BE2C (cell line): Measurements from ENCODE around the gene SPTBN2.
A peak's percentile ranks its signal among the peaks of the same experiment; 100 is the strongest.

Source experiments
- DNase-seq: peaks from one replicate; pipeline ENCODE4 v3.0.0-alpha.2; 2020
- H3K27me3 ChIP-seq: fragments of 250-450 bp; sonication (Bioruptor Pico); 2 replicates; pipeline ENCODE4 v1.5.1; 2020; ENCODE audit warnings: mild to moderate bottlenecking
- H3K36me3 ChIP-seq: fragments of 250-450 bp; sonication (Bioruptor Pico); 2 replicates; pipeline ENCODE4 v1.5.1; 2020; ENCODE audit warnings: mild to moderate bottlenecking
- H3K4me1 ChIP-seq: fragments of 250-450 bp; sonication (Bioruptor Pico); 2 replicates; pipeline ENCODE4 v1.5.1; 2020
- H3K4me3 ChIP-seq: 2 replicates; pipeline ENCODE4 v1.5.1; 2011; ENCODE audit warnings: low read depth, low read length
- H3K9me3 ChIP-seq: fragments of 250-450 bp; sonication (Bioruptor Pico); 2 replicates; pipeline ENCODE4 v1.5.1; 2020
- TF ChIP-seq, protein P1 (sequence below): IDR thresholded peaks from 2 replicates; pipeline ENCODE4 v1.5.1; 2012; ENCODE audit warnings: mild to moderate bottlenecking, low read depth, low read length

SPTBN2 gene

DNA sequence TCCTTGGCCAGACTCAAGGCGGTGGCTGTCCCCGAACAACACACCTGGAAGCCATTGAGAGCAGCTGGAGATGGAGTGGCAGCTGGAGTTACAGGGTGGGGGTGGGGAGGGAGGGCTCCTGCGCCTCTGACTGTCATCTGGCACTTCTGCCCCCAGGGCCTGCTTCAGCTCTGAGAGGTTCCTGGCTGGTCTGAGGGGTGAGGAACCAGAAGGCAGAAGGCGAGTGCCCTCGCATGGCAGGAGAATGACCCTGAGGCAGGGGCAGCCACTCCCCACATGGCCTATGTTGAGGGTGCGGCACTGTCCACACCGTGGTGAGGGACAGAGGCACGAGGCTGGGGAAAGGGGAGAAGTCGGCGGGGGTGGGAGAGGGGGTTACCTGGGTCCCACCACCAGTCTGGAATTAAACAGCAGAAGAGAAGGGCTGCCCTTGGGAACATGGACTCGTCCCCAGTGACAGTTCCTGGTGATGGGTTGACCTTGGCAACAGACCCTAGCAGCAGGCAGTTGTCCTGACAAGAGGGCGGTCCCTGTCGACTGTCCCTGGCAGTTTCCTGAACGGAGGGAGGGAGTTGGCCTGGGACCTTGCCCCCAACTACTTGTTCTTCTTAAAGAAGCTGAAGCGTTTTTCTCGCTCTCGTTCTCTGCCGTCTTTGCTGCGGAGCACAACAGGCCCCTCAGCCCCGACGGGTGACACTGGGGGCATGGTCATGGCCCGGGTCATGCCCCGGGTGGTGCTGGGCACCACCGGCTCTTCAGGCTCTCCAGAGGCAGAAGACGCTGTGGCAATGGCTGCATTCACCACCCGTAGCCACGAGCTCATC lies 43.5 kb downstream of the SPTBN2 start:
- H3K36me3 ChIP-seq = peaks cover 34% of the 10 kb centered on the region
- no peak overlapping the region for H3K4me3 ChIP-seq
- H3K27me3 ChIP-seq = no peaks in the 10 kb centered on the region
- peaks cover 11% of the 10 kb centered on the region for H3K4me1 ChIP-seq
- peak; percentile 72 for DNase-seq
- no peaks in the 10 kb centered on the region for H3K9me3 ChIP-seq
- TF ChIP-seq, protein P1, sequence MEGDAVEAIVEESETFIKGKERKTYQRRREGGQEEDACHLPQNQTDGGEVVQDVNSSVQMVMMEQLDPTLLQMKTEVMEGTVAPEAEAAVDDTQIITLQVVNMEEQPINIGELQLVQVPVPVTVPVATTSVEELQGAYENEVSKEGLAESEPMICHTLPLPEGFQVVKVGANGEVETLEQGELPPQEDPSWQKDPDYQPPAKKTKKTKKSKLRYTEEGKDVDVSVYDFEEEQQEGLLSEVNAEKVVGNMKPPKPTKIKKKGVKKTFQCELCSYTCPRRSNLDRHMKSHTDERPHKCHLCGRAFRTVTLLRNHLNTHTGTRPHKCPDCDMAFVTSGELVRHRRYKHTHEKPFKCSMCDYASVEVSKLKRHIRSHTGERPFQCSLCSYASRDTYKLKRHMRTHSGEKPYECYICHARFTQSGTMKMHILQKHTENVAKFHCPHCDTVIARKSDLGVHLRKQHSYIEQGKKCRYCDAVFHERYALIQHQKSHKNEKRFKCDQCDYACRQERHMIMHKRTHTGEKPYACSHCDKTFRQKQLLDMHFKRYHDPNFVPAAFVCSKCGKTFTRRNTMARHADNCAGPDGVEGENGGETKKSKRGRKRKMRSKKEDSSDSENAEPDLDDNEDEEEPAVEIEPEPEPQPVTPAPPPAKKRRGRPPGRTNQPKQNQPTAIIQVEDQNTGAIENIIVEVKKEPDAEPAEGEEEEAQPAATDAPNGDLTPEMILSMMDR = no peak

DNA sequence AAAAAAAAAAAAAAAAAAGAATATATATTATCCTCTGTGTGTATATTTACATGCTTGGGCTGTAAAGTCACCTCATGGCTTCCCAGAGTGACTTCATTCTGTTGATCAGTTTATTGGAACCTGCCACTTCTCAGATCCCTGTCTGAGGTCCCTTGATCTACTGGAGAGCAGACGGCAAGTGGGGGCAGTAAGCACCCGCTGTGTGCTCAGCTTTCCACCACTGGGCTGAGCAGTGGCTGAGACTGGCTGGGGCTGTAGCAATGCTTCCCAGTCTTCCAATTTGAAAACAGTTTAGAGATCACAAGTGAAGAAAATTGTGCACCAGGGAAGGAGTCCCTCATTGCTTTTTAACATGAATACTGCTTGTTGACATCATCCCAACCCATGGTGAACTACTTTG lies 44.4 kb downstream of the SPTBN2 start:
- Histone ChIP-seq H3K4me3 (no peak overlapping the region), H3K36me3 (peaks cover 28% of the 10 kb centered on the region), H3K27me3 (no peaks in the 10 kb centered on the region), H3K9me3 (no peaks in the 10 kb centered on the region), H3K4me1 (peaks cover 11% of the 10 kb centered on the region)
- TF ChIP-seq, protein P1 = no peak
- no peak for DNase-seq

DNA sequence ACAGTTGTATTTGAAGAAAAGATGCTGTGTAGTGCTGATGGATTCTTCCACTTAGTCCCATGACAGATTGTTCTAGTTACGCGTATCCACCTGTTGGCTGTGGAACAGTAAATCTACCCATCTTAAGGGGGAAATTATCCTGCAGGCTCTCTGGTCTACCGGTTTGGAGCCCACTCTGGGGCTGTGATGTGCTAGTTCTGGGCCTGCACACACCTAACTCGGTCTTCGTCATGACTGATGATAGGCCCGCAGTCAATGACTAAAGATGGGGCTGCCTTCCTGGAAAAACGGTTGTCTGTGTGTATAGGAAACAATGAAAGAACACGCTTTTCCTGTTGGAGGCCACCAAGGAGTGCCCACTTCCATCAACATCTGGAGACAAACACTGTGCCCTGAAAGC lies 45.1 kb downstream of the SPTBN2 start:
- Histone ChIP-seq H3K36me3 (peaks cover 20% of the 10 kb centered on the region), H3K4me3 (no peak overlapping the region), H3K9me3 (no peaks in the 10 kb centered on the region), H3K27me3 (no peaks in the 10 kb centered on the region), H3K4me1 (peaks cover 11% of the 10 kb centered on the region)
- no peak for DNase-seq
- TF ChIP-seq, protein P1 = no peak

DNA sequence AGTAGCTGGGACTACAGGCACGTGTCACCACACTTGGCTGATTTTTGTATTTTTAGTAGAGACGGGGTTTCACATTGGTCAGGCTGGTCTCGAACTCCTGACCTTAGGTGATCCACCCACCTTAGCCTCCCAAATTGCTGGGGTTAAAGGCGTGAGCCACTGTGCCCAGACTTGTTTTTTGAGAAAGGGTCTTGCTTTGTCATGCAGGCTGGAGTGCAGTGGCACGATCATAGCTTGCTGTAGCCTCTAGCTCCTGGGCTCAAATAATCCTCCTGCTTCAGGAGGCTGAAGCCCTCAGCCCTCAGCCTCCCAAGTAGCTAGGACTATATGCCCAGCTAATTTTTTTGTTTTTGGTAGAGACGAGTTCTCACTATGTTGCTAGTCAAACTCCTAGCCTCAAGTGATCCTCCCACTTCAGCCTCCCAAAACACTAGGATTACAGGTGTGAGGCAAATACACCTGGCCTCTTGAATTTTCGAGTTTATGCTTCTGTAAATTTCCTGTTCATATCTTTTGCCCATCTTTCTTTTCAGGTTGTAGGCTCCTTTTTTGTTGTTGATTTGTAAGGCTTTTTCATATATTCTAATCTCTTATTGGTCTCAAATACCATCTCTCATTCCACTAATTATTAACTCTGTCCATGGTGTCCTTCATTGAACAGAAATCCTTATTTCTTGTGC lies 47.9 kb downstream of the SPTBN2 start:
- H3K4me3 ChIP-seq = no peak overlapping the region
- TF ChIP-seq, protein P1 = no peak
- H3K9me3 ChIP-seq = no peaks in the 10 kb centered on the region

DNA sequence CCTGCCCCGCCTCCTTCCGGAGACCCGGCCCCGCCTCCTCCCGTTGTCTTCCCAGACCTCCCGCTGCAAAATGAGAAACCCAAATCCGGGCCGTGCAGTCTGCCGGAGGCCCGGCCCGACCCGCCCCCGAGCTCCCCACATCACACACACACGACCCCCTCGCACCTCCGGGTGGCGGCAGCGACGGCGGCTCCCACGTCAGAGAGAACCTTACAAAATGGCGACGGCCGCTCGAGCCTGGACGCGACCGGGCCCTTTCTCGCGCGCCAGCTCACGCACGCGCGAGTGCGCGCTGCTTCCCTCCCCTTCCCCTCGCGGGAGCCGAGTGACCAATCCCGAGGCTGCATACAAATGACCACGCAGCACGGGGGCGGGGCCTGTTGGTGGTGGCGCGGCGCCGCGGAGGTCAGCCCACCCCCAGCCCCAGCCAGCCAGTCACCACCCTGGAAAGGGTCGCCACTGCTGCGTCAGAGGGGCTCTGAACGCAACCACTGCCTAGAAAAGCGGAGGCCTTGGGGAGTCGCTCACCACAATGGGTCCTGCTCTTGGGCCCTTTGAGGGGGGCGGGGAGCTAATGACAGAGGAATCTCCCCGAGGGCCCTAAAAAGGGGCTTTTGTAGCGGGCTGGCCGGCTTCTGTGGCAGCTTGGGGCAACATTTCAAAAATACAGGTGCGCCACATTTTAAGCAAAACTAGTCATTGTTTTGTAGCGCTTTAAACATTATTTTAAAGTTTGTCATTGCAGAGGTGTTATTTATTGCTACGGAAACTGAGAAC lies 51.2 kb downstream of the SPTBN2 start, which contains the start of gene RBM4B:
Gene RBM4B, minus strand, starts transcription at position 289 of the 777 bp plus-strand sequence. CDS start 808 bp downstream, outside the sequence.
- H3K36me3 ChIP-seq = peaks cover 18% of the 10 kb centered on the region
- DNase-seq = peak; percentile 99
- H3K4me3 ChIP-seq = peak within 1 kb of the TSS; percentile 59
- H3K4me1 ChIP-seq = no peaks in the 10 kb centered on the region
- TF ChIP-seq, protein P1 = no peak
- H3K27me3 ChIP-seq = no peaks in the 10 kb centered on the region
- H3K9me3 ChIP-seq = no peaks in the 10 kb centered on the region

More for the DNA sequence above, 47.9 kb downstream of the SPTBN2 start:
- no peaks in the 10 kb centered on the region for H3K27me3 ChIP-seq
- DNase-seq = no peak
- H3K36me3 ChIP-seq = peaks cover 11% of the 10 kb centered on the region
- H3K4me1 ChIP-seq = peaks cover 11% of the 10 kb centered on the region
